HG03175 (cell line): ENCODE measurements around the gene NDUFA3.
"Not testable (repeated sequence)": the region's sequence is repeated elsewhere in the genome, so short reads cannot be mapped to it uniquely, and the experiment has no call there.

ENCODE experiments used
- ATAC-seq: cut with Tn5 transposase; IDR thresholded peaks from one replicate; pipeline ENCODE4 v1.9.1; 2021; ENCODE audit warnings: mild to moderate bottlenecking, moderate library complexity; ENCODE audit not compliant: unreplicated experiment

NDUFA3 gene

DNA sequence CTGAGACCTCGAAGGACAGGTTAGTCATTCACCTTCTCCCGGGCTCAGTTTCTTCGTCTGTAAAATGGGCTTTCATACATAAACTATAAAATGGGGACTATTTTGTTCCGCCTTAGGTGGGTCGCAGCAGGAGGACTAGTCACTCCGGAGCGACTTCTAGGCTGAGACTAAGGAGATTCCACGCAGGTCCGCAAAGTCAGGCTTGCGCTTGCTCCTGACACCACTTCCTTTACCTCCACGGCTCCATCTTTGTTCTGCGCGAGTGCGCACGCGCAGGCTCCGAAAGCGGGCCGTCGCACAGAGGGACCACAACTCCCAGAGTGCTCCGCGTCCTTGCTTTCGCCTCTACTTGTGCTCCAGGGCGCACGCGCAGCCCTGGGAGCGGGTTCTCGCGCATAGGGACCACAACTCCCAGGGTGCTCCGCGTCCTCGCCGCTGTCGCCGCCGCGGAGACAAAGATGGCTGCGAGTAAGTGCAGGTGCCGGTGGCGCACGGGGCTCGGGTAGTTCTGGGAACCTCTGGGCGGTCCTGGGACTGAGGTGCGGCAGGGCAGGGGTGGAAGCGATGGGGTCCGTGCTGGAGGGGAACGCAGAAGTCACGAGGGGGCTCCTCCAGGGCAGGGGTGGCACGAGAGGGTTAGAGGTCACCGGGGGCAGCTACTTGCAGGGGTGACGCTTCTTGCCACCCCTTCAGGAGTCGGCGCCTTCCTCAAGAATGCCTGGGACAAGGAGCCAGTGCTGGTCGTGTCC, at the start of gene NDUFA3:
NDUFA3 (plus strand) TSS at position 435 of the 749 bp plus-strand sequence; CDS start at position 459, 24 bp downstream.
- ATAC-seq: peak; percentile 97

DNA sequence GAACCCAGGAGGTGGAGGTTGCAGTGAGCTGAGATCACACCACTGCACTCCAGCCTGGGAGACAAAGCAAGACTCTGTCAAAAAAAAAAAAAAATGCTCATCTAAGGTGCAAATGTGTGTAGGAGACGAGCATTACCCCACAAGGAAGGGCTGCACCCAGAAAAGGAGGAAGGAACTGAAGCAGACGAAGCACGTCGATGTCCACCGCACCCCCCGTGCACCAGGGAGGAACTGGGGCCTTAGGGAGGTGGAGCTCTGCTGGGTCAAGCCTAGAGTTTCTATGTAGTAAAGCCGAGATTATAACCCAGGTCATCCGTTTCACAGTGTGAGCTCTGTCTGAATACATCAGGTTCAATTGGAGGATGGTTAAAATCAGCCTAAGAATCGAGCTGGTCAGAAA, 40.0 kb upstream of the NDUFA3 start:
- ATAC-seq: no peak

DNA sequence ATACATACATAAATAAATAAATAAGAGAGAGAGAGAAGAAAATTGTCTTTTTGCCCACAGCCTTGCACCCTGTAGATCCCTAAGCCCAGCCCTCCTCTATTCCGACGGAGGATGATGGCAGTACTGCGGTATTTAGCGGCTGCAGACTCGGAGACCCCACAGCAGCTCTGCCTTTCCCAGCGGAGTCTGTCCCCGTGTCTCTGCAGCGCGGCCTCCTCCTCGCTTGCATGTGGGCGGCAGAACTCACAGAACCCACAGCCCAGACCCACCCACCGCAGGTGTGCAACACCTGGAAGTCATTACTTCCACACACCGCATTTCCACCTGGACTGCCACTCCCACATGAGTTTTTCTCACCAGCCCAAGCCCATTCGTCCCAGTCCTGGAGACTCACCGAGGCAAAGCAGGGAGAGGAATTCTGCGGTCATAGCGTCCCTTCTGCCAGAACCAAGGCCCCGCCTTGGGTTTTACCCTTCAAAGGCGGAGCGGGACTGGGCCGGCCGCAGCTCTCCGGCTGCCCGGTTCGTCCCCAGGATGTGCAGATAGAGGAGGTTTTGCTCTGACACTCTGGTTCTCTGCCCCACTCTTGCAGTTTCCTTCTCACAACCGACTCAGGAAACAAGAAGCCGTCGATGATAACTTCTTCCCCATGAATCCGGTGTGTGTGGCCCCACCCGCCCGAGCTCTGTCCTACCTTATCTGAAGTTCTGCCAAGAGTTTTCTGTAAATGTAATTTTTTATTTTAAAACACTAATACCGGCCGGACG, 39.1 kb upstream of the NDUFA3 start, which contains the start of gene VSTM1:
VSTM1 (minus strand) TSS at position 548 of the 767 bp plus-strand sequence; CDS start at position 428, 120 bp downstream.
- no peak for ATAC-seq

DNA sequence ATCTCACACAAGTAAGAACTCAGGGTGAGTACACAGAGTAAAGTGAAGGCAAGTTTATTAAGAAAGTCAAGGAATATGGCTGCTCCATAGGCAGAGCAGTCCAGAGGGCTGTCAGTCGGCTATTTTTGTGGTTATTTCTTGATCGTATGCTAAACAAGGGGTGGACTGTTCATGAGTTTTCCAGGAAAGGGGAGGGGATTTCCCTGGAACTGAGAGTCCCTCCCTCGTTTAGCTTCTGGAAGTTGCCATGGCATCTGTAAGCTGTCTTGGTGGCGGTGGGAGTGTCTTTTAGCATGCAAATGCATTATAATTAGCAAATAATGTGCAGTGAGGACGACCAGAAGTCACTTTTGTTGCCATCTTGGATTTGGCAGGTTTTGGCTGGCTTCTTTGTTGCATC, 33.2 kb upstream of the NDUFA3 start:
- no peak for ATAC-seq

DNA sequence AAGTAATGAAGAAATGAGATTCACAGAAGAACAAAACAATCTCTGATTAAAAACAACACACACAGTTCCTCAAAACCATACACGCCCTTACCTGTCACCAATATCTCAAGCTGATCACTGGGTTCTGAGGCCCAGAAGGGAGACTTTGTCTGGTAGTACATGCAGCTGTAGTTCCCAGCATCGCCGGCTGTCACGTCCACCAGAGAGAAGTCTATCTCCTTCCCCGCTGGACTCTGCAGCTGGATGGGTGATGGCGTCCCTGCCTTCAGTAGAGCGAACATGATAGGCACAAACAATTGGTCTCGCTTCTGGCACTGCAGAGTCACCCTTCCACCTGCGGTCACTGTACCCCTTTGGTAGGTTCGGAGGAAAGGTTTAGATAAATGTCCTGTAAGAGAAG, 28.8 kb upstream of the NDUFA3 start:
- no peak for ATAC-seq

DNA sequence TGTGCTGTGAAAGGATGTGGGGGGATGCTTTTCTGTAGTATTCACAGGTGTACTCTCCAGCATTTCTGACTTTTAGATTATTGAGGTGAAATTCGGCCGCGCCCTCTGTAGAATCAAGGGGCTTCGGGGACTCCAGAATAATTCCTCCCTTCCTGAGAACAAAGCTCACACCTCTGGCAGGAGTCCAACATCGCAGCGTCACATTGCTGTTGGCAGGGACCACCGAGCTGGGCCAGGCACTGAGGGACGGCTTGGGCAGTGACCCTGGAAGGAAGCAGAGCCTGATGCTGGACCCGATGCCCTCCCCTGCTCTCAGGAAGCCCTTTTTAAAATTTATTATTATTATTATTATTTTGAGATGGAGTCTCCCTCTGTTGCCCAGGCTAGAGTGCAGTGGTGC, 27.8 kb upstream of the NDUFA3 start:
- ATAC-seq: no peak

DNA sequence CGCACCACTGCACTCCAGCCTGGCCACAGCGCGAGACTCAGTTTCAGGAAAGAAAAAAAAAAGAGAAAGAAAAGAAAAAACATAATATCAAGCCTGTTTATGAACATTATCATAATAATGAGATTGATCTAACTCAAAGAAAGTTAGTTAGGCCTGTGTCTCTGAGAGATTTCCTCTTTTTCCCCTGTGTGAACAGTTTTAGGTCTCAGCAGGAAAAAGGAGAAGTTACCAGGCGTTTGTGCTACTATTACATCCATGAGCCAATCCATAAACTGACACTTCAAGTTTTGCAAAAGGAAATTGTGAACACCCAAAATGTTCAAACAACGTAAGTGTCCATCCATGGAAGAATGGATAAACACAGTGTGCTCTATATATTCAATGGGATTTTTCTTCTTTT, 25.3 kb upstream of the NDUFA3 start:
- ATAC-seq: no peak

DNA sequence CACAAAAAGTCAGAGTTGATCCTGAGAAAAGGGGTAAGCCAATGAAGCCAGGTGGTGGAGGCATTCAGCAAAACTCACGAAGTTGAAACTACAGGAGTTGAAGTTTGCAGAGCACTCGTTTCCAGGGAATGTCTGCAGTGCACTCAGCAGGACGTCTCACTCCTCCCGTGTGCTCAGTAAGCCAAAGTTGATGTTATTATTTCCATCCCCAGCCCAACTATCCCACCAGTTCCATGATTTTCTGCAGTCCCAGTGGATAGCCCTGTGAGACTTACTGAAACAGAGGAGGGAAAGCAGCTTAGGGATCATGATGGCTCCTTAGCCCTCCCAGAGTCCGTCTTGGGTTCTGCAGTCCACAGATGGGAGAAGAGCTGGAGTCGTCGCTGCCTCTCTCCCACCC, 21.6 kb upstream of the NDUFA3 start, which contains the start of gene TARM1:
TARM1 (minus strand) TSS at position 334 of the 400 bp plus-strand sequence; CDS start at position 309, 25 bp downstream.
- no peak for ATAC-seq

DNA sequence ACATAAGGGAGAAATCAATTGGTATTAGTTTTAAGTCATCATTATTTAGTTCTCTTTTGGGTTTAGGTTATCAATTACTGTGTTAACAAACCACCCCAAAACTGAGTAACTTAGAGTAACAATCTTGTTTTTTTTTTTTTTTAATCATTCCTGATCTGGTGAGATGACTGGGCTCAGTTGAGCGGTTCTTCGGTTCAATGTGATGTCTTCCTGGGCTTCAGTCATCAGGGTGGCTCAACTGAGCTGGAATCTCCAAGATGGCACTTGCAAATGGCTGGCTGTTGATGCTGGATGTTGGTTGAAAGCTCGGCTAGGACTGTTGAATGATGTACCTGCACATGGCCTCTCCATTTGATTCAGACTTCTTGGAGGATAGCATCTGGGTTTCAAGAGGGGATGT, 18.2 kb upstream of the NDUFA3 start:
- no peak for ATAC-seq

DNA sequence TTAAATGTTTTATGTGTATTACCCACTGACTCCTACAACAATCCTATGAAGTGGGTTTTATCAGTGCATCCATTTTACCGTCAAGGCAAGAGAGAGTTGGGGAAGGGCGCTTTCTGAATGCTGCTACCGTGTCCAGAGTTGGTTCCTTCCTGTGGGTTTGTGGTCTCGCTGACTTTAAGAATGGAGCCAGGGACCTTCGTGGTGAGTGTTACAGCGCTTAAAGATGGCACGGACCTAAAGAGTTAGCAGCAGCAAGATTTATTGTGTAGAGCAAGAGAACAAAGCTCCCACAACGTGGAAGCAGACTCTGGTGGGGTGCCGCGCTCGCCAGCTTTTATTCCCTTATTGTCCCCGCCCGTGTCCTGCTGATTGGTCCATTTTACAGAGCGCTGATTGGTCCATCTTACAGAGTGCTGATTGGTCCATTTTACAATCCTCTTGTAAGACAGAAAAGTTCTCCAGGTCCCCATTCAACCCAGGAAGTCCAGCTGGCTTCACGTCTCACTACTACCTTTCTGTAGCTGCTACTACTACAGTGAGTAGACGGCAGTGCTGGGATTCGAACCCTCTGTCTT, 8.1 kb upstream of the NDUFA3 start:
- ATAC-seq: no peak

DNA sequence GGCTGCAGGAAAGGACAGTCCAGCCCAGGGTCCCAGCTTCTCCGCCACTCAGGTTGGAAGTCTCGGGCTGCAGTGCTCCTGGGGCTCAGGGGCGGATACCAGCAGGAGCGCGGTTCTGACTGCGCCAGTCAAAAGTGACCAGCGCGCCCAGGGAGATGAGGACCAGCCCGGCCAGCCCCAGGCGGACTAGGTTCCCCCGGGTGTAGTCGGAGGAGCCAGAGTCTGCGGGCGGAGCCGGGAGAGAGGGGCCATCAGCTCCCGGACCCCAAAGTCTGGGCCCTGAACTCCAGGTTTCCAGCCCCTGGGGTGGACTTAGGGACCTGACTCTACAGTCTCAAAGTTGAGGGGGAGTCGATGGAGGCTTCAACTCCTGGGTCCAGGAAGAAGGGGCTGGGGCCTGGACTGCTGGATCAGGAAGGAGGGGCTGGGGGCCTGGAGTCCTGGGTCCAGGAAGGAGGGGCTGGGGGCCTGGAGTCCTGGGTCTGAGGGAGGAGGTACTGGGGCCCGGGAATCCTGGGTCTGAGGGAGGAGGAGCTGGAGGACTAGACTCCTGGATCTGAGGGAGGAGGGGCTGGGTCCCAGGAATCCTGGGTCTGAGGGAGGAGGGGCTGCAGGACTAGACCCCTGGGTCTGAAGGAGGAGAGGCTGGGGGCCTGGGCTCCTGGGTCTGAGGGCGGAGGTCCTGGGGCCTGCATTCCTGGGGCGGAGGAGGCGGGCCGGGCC, 7.4 kb upstream of the NDUFA3 start:
- ATAC-seq: no peak

DNA sequence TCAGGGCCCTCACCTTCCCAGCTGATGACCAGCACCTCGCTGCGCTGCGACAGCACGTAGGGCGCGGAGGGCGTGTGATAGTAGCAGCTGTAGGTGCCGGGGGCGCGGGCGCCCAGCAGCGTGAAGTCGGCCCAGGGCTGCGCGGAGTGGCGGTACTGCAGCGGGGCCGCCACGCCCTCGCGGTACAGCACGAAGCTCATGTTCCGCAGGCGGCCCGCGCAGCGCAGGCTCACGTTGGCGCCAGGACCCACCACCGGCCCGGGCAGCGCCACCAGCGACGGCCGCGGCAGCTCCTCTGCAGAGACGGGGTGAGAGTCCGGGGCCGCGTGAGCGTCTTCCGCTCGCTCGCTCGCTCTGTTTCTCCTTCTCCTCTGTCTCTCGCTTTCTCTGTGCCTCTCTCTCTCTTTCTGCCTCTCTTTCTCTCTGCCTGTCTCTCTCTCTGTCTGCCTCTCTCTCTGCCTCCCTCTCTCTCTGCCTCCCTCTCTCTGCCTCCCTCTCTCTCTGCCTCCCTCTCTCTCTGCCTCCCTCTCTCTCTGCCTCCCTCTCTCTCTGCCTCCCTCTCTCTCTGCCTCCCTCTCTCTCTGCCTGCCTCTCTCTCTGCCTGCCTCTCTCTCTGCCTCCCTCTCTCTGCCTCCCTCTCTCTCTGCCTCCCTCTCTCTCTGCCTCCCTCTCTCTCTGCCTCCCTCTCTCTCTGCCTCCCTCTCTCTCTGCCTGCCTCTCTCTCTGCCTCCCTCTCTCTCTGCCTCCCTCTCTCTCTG, 6.6 kb upstream of the NDUFA3 start:
- not testable (repeated sequence) for ATAC-seq

DNA sequence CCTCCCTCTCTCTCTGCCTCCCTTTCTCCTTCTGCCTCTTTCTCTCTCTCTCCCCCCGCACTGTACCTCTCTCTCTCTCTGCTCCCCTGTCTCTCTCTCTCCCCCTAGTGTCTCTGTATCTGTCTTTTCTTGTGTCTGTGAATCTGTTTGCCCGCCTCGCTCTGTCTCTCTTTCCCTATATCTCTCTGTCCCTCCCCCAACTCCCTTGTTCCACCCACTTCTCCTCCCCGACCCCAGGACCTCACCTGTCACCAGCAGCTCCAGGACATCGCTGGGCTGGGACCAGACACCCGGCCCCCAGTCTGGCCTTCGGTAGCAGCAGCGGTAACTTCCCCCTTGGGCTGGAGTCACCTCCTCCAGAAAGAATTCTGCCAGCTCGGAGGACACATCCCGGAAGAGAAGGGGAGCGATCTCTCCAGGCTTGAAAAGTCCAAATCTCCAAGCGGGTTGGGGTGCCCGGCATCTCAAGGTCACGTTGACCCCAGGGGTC, 6.0 kb upstream of the NDUFA3 start:
- no peak for ATAC-seq

DNA sequence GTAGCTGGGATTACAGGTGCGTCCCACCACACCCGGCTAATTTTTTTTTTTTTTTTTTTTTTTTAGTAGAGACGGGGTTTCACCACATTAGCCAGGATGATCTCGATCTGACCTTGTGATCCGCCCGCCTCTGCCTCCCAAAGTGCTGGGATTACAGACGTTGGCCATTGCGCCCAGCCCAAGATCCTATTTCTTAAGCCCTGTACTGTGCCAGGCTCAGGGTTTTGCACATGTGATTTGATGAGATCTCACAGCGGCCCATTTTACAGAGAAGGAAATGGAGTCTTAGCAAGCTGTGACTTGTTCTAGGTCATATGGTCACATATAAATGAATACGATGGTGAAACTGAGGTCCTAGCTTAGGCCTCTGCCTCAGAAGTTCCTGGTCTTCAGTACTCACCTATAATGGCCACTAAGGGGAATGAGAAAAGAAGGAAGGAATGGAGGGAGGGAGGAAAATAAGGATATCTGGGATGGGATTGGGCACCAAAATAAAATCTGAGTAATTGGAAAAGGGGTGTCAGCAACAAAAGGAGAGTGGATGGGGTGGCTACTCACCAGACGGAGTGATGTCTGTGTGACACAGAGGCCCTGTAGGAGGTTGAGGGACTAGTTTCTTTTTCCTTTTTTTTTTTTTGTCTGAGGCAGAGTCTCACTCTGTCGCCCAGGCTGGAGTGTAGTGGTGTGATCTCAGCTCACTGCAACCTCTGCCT, 3.3 kb upstream of the NDUFA3 start:
- no peak for ATAC-seq

DNA sequence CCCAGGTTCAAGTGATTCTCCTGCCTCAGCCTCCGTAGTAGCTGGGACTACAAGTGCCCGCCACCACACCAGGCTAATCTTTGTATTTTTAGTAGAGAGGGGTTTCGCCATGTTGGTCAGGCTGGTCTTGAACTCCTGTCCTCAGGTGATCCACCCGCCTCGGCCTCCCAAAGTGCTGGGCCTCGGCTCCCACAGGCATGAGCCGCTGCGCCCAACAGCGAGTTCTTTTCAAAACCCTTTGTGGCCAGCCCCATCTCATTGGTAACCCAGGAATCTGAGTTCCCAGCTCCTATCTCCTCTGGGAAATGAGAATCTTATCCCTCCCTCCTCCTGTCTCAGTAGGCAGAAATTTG, 2.8 kb upstream of the NDUFA3 start:
- not testable (repeated sequence) for ATAC-seq

DNA sequence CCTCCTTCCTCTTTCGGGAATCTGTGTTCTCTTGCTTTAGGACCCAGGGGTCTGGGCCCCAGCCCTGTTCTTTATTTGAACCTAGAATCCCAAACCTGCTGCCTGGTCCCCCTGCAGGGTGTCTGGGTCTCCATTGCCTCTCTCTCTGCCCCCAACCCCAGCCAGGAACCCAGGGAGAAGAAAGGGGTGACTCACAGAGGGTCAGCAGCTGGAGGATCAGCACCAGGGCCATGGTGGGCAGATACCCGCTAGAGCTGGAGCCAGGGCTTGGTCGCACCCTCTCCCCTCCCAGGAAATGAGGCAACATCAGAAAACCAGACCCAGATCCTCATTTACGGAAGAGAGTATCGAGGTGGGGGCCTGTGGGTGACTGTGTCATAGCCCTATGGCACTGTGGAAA, 2.1 kb upstream of the NDUFA3 start, which contains the start of gene OSCAR:
OSCAR (minus strand) TSS at position 243 of the 400 bp plus-strand sequence; CDS start at position 232, 11 bp downstream.
- ATAC-seq: no peak

DNA sequence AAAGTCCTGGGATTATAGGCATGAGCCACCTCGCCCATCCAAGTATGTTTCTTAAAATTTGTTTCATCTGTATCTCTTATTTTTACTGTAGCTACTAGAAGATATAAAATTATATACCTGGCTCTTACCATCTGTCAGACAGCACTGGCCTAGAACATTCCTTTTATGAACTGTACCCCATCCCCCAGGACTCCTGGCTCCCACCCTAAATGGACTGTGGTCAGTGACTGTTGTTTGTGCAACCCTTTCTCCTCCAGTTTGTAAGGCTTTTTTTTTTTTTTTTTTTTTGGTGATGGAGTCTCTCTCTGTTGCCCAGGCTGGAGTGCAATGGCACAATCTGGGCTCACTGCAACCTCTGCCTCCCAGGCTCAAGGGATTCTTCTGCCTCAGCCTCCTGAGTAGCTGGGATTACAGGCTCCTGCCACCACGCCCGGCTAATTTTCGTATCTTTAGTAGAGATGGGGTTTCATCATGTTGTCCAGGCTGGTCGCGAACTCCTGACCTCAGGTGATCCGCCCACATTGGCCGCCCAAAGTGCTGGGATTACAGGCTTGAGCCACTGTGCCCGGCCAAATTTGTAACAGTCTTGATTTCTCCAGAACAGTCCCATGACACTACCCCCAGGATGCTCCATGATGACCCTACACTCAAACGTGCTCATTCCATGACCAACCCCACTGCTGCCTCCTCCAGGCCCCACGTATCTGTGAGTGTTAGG, 2.5 kb downstream of the NDUFA3 start:
- ATAC-seq: no peak

DNA sequence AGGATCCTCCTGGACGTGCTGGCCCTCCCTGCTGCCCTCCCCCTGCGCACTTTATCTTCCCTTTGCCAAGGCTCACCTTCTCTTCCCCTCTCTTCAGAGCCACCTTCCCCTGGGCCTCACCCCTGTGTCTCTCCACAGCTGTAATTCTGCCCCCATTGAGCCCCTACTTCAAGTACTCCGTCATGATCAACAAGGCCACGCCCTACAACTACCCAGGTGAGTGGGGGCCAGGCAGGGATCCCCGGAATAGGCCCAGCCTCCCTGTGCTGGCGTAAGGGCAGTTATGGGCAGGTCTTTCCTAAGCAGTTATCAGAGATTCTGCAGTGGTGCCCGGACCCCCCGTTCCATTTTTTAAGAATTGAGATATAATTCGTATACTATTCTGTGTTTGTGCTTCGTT, 3.1 kb downstream of the NDUFA3 start:
- ATAC-seq: no peak

DNA sequence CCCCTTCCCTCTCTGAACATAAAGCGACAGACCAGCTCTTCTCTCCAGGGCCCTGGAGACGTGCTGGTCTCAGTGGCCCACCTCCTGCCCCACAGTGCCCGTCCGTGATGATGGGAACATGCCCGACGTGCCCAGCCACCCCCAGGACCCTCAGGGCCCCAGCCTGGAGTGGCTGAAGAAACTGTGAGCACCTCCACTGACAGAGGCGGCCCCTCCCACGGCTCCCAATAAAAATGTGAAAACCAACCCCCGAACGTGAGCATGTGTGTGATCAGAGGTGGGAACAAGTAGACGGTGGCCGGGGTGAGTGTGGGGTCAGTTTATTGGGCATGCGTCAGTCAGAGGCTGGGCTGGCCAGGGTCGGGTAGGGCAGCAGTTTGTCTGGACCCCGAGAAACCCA, 4.1 kb downstream of the NDUFA3 start:
- ATAC-seq: no peak
